ENCODE results near the gene SPEF1. TPM values are rescaled to one million over a fixed set of nuclear protein-coding genes. Genes with fewer than 3 reads are reported as not detected.

SPEF1 gene
- total RNA-seq, 1 donor from 2014 or later = 0.46 TPM

- no peaks in the 10 kb centered on the region for H3K27me3 ChIP-seq
- intact Hi-C loops (cut with DNase I) = no loop called here
- no peak for TF ChIP-seq CTCF (IDR thresholded peaks at IDR 0.05)
- peaks cover 61% of the 10 kb centered on the region for H3K4me1 ChIP-seq
- no peak for DNase-seq
- no peaks in the 10 kb centered on the region for H3K9me3 ChIP-seq
- peak overlapping the region; percentile 72 for H3K27ac ChIP-seq
- peak overlapping the region; percentile 70 for H3K4me3 ChIP-seq
- H3K36me3 ChIP-seq = peaks cover 48% of the 10 kb centered on the region
- ATAC-seq = no peak
Observed at GRCh38 chr20:3797592-3798372, 16.5 kb upstream of the SPEF1 start.

DNA sequence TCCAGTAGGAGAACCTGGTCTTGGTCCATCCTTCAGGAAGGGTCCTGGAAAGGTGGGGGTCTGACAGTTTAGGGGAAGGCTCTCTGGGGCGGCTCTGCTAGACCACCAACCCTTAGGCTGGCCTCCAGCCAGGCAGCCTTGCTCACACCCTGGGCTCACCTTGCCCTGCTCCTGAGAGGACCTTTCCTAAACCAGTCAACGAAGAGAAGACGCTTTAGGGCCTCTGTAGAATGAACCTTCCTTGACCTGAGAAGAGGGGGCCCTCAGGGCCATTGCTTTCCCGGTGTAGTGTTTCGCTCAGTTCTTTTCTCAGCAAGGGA is 15.9 kb upstream of the SPEF1 start:
- no peaks in the 10 kb centered on the region for H3K9me3 ChIP-seq
- ATAC-seq = no peak
- peak overlapping the region; percentile 72 for H3K27ac ChIP-seq

GRCh38 chr20:3796477-3797225 is 15.4 kb upstream of the SPEF1 start:
- Histone ChIP-seq H3K27me3 (no peaks in the 10 kb centered on the region), H3K9me3 (no peaks in the 10 kb centered on the region), H3K36me3 (peaks cover 37% of the 10 kb centered on the region), H3K4me3 (peak overlapping the region; percentile 70), H3K4me1 (peaks cover 50% of the 10 kb centered on the region), H3K27ac (peak overlapping the region; percentile 72)
- ATAC-seq (no peak), DNase-seq (no peak)
- intact Hi-C loops (cut with DNase I) = no loop called here
- no peak for TF ChIP-seq CTCF (IDR thresholded peaks at IDR 0.05)

More for the DNA sequence above, 15.9 kb upstream of the SPEF1 start:
- Histone ChIP-seq H3K4me1 (peaks cover 56% of the 10 kb centered on the region), H3K4me3 (peak overlapping the region; percentile 70), H3K36me3 (peaks cover 42% of the 10 kb centered on the region), H3K27me3 (no peaks in the 10 kb centered on the region)
- no peak for TF ChIP-seq CTCF (IDR thresholded peaks at IDR 0.05)
- DNase-seq = no peak
- intact Hi-C loops (cut with DNase I) = no loop called here

DNA sequence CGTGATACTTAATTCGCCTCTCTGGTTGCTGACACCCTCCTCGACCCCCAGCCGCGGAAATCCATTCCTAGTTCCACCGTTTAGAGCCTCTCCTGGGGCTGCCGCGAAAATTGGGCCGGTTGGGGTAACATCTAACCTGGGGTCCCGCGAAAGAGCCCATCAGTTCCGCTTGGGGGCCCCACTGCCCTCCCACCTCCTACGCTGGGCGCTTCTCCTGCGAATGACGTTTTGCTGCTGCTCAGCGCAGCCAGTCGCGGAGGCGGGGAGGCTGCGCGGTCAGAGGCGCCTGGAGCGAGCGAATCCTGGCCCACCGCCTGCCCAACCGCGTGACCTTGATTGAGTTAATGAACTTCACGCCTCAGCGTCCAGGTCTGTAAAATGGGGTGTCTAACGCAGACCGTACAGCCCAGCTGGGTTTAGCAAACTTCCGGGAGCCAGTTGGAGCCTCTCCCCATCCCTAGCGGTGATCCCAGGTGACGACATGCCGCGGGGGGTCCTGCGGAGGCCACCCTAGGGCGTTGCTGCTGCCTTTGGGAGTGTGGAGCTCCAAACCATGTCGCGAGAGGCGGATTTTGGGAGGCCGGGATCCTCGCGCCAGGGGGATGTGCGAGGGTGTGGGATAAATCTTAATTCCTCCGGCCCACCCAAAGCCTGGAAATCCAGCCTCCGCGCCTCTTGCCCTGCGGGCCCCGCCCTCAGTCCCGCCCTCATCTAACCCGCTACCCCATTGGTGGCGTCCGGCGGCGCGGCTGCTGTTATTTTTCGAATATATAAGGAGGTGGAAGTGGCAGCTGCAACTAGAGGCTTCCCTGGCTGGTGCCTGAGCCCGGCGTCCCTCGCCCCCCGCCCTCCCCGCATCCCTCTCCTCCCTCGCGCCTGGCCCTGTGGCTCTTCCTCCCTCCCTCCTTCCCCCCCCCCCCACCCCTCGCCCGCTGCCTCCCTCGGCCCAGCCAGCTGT is 14.5 kb upstream of the SPEF1 start, which contains the start of gene CDC25B:
CDC25B (plus strand) TSS at position 800 of the 958 bp plus-strand sequence. CDS start 222 bp downstream, outside the sequence.
- ATAC-seq = peak; percentile 92
- H3K27ac ChIP-seq = peak within 1 kb of the TSS; percentile 94
- intact Hi-C loops (cut with DNase I) = no loop called here

More for the DNA sequence above, 14.5 kb upstream of the SPEF1 start, which contains the start of gene CDC25B:
- Histone ChIP-seq H3K36me3 (peaks cover 28% of the 10 kb centered on the region), H3K4me1 (peaks cover 42% of the 10 kb centered on the region), H3K27me3 (no peaks in the 10 kb centered on the region), H3K9me3 (no peaks in the 10 kb centered on the region), H3K4me3 (peak within 1 kb of the TSS; percentile 70)
- DNase-seq = peak; percentile 97
- TF ChIP-seq CTCF (IDR thresholded peaks at IDR 0.05) = peak; percentile 42
